IMR-90 (cell line): Measurements from ENCODE around the gene ADAM30. TPM values are rescaled to one million over a fixed set of nuclear protein-coding genes. Genes with fewer than 3 reads are reported as not detected.

ENCODE experiments used
- ATAC-seq: fragments of 200-7000 bp; cut with Tn5 transposase; 2 replicates; pipeline ENCODE4 v1.9.1; 2020; ENCODE audit warnings: low read depth, mild to moderate bottlenecking, moderate library complexity
- BruUV-seq: library from RNA; stranded (reverse); fragments of 400-500 nt; replicated peaks from 2 replicates; lab custom pipeline; 2021; lab: Mats Ljungman, UMichigan
- CTCF ChIA-PET: fragments of 300-600 bp; formaldehyde crosslinking; extraction: SDS; loops from one replicate; lab custom pipeline; 2021; ENCODE audit warnings: antibody characterized with exemption; lab: Yijun Ruan, JAX
- POLR2A ChIA-PET: fragments of 300-600 bp; sonication (Branson Sonifier 250); formaldehyde crosslinking; loops from one replicate; lab custom pipeline; 2022; ENCODE audit warnings: antibody characterized with exemption; ENCODE audit not compliant: unreplicated experiment; lab: Charles Lee
- DNase-seq: peaks from one replicate; pipeline ENCODE4 v3.0.0; 2013
- H2AFZ ChIP-seq: replicated peaks from 2 replicates; pipeline ENCODE3; 2013; ENCODE audit warnings: low read length, mild to moderate bottlenecking; ENCODE audit not compliant: poor library complexity
- H2AK5ac ChIP-seq: 2 replicates; pipeline ENCODE4 v1.6.1; 2013; ENCODE audit warnings: low read depth, low read length, inconsistent platforms
- H2AK9ac ChIP-seq: replicated peaks from 2 replicates; pipeline ENCODE3; 2013; ENCODE audit warnings: mild to moderate bottlenecking, low read depth, low read length, moderate library complexity; ENCODE audit not compliant: poor library complexity
- H2BK120ac ChIP-seq: 2 replicates; pipeline ENCODE4 v1.6.1; 2013; ENCODE audit warnings: low read depth, low read length, inconsistent platforms
- H2BK15ac ChIP-seq: 3 replicates; pipeline ENCODE4 v1.6.1; 2013; ENCODE audit warnings: low read depth, low read length, inconsistent platforms
- H2BK20ac ChIP-seq: 2 replicates; pipeline ENCODE4 v1.6.1; 2013; ENCODE audit warnings: low read depth, mild to moderate bottlenecking, inconsistent platforms, low read length, moderate library complexity
- H2BK5ac ChIP-seq: 2 replicates; pipeline ENCODE4 v1.6.1; 2013; ENCODE audit warnings: mild to moderate bottlenecking, low read depth, low read length, inconsistent platforms; ENCODE audit not compliant: poor library complexity, severe bottlenecking
- H3K14ac ChIP-seq: replicated peaks from 2 replicates; pipeline ENCODE4 v1.6.1; 2013; ENCODE audit warnings: low read depth, low read length, inconsistent platforms
- H3K18ac ChIP-seq: 2 replicates; pipeline ENCODE4 v1.6.1; 2013; ENCODE audit warnings: low read depth, low read length, control low read depth
- H3K23ac ChIP-seq: 2 replicates; pipeline ENCODE4 v1.6.1; 2013; ENCODE audit warnings: low read depth, low read length, inconsistent platforms
- H3K27ac ChIP-seq: 2 replicates; pipeline ENCODE4 v1.5.1; 2013; ENCODE audit warnings: mild to moderate bottlenecking, control low read depth, low read length; ENCODE audit not compliant: insufficient read depth
- H3K27me3 ChIP-seq: 2 replicates; pipeline ENCODE4 v1.6.1; 2013; ENCODE audit warnings: low read length; ENCODE audit not compliant: control insufficient read depth, insufficient read depth
- H3K36me3 ChIP-seq: 2 replicates; pipeline ENCODE4 v1.6.1; 2013; ENCODE audit warnings: low read length, mixed read lengths; ENCODE audit not compliant: control insufficient read depth, insufficient read depth
- H3K4ac ChIP-seq: 2 replicates; pipeline ENCODE4 v1.6.1; 2013; ENCODE audit warnings: low read depth, low read length, inconsistent platforms
- H3K4me1 ChIP-seq: 2 replicates; pipeline ENCODE4 v1.6.1; 2013; ENCODE audit warnings: low read length, mixed read lengths; ENCODE audit not compliant: control insufficient read depth, insufficient read depth
- H3K4me2 ChIP-seq: 2 replicates; pipeline ENCODE4 v1.6.1; 2013; ENCODE audit warnings: low read depth, mild to moderate bottlenecking, control low read depth, low read length, moderate library complexity
- H3K4me3 ChIP-seq: 2 replicates; pipeline ENCODE4 v1.5.1; 2013; ENCODE audit warnings: low read depth, mild to moderate bottlenecking, control low read depth, low read length, moderate library complexity; ENCODE audit not compliant: insufficient read depth
- H3K56ac ChIP-seq: 2 replicates; pipeline ENCODE4 v1.6.1; 2013; ENCODE audit warnings: low read length, inconsistent platforms; ENCODE audit not compliant: insufficient read depth; ENCODE audit errors: extremely low read depth
- H3K79me1 ChIP-seq, 2 experiments: 2 replicates each; pipeline ENCODE4 v1.6.1; 2013; ENCODE audit warnings: low read length in 2 of 2, inconsistent platforms in 1 of 2, low read depth in 1 of 2
- H3K9ac ChIP-seq: 2 replicates; pipeline ENCODE4 v1.6.1; 2013; ENCODE audit warnings: low read depth, low read length, control low read depth
- H3K9me1 ChIP-seq: 2 replicates; pipeline ENCODE4 v1.6.1; 2013; ENCODE audit warnings: low read length, inconsistent platforms; ENCODE audit not compliant: insufficient read depth
- H3K9me3 ChIP-seq: 2 replicates; pipeline ENCODE4 v1.6.1; 2013; ENCODE audit warnings: low read length; ENCODE audit not compliant: control insufficient read depth, insufficient read depth
- H4K20me1 ChIP-seq: 2 replicates; pipeline ENCODE4 v1.6.1; 2013; ENCODE audit warnings: low read length, inconsistent platforms; ENCODE audit not compliant: insufficient read depth
- H4K5ac ChIP-seq: 2 replicates; pipeline ENCODE4 v1.6.1; 2013; ENCODE audit warnings: mild to moderate bottlenecking, low read depth, low read length, control low read depth
- H4K8ac ChIP-seq, 2 experiments: 2 replicates each; pipeline ENCODE4 v1.6.1; 2013; ENCODE audit warnings: low read depth in 2 of 2, low read length in 2 of 2, control low read depth in 1 of 2, inconsistent platforms in 1 of 2
- H4K91ac ChIP-seq: 2 replicates; pipeline ENCODE4 v1.6.1; 2013; ENCODE audit warnings: low read depth, low read length, inconsistent platforms; ENCODE audit not compliant: insufficient read depth
- RAD21 ChIP-seq: IDR thresholded peaks from 2 replicates; pipeline ENCODE4 v1.6.1; 2012; ENCODE audit warnings: low read length, improper control_type of control experiment
- WGBS, 2 experiments: methylation state at CpG; one replicate each; pipeline versions ENCODE4 v1.1.5 to v1.1.7; 2013; ENCODE audit warnings: missing lambda C conversion rate in 2 of 2; ENCODE audit not compliant: insufficient read length in 1 of 2; ENCODE audit errors: extremely low coverage in 2 of 2; 5-methylcytosine and 5-hydroxymethylcytosine counted together
- dilution Hi-C: fragments of 300-500 bp; cut with HindIII; formaldehyde crosslinking; loops from one replicate; pipeline ENCODE4 v1.14.3; 2018; ENCODE audit warnings: low sequenced_read_pairs; ENCODE audit not compliant: unreplicated experiment
- in situ Hi-C: fragments of 300-500 bp; cut with MboI; formaldehyde crosslinking; loops from 3 replicates; pipeline ENCODE4 v1.14.3; 2019; ENCODE audit warnings: low sequenced_read_pairs, inconsistent platforms, mixed read lengths
- intact Hi-C: fragments of 100-400 bp; cut with micrococcal nuclease; formaldehyde crosslinking; loops from 2 replicates; pipeline ENCODE4 v1.10.0; 2022
- polyA plus RNA-seq, 3 experiments: library from polyadenylated mRNA; depleted of rRNA; stranded (reverse); fragments of >200 nt; gene quantifications; 2 replicates each; pipeline ENCODE4 v1.2.3, GENCODE V29; 2012; ENCODE audit warnings: low replicate concordance in 1 of 3
- total RNA-seq: library from RNA; depleted of rRNA; stranded (reverse); fragments of >200 nt; gene quantifications from 2 replicates; pipeline ENCODE4 v1.2.3, GENCODE V29; 2012
- TF ChIP-seq, protein P1 (sequence below): conservative IDR thresholded peaks from 2 replicates; pipeline ENCODE4 v1.5.1; 2012; ENCODE audit warnings: mild to moderate bottlenecking, low read depth, low read length, improper control_type of control experiment

The ADAM30 gene
- total and polyA plus RNA-seq, 2 of the 4 experiments (the other 2 are of a cell fraction), result not detected

DNA sequence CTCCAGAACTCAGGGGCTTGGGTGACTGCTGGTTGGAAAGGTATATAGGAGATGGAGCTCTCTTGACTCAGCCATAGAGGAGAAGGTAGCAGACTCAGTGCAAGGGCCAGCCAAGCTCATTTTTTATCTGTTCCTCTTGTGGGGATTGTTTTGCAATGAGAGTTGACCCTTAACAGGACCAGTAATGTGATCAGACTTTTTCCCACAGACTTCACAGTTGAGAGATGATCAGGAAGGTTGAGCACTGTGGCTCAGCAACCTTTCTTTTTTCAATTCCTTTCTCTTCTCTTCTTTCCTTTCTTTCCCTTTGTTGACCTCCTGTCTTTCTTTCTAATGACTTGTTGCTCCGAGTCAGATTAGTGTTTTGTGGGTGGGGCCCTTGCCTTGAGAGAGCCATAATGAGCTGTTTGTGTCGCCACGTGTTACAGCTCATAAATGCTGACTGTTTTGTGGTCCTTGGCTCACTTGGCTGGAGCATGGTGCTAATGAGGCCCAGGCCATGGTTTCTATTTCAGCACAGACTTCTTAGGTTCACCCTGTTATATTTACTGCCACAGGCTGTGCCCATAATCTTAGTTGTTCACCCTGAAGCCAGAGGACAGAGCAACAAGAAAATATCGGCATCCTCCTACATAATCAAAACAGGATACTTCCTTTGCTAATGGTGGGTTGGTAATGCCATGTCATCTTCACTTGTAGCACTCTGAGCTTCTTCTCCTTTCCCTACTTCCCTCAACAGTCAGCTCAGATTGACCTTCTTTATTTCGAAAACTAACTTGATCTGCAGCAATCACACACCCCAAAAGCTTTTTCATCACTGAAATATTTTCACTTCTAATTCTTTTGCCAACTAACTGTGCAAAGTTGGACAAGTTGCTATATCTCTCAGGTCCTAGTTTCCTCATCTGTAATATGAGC lies 13.9 kb downstream of the ADAM30 start:
- H3K9ac ChIP-seq, result no peak overlapping the region
- no peak overlapping the region for H3K56ac ChIP-seq
- no peaks in the 10 kb centered on the region for H3K9me3 ChIP-seq
- no TSS peak for BruUV-seq
- H3K4me3 ChIP-seq, result no peak overlapping the region
- DNase-seq (peak; percentile 27), ATAC-seq (no peak)
- H3K27me3 ChIP-seq, result peaks cover 2% of the 10 kb centered on the region; the same call in 1 of the 2 replicates
- H3K4ac ChIP-seq, result no peak overlapping the region
- no peaks in the 10 kb centered on the region for H3K79me1 ChIP-seq
- no peak overlapping the region for H4K5ac ChIP-seq
- H3K14ac ChIP-seq, result no peak overlapping the region
- H2BK20ac ChIP-seq, result no peak overlapping the region
- H2AK9ac ChIP-seq, result no peak overlapping the region
- in situ Hi-C loops, result no loop called here
- peaks cover 2% of the 10 kb centered on the region for H3K4me1 ChIP-seq
- H2AFZ ChIP-seq, result no peak overlapping the region
- no peak overlapping the region for H3K18ac ChIP-seq
- no peak overlapping the region for H4K91ac ChIP-seq
- H3K36me3 ChIP-seq, result no peaks in the 10 kb centered on the region
- dilution Hi-C loops, result no loop called here
- no peak overlapping the region for H2AK5ac ChIP-seq
- H2BK15ac ChIP-seq, result no peak overlapping the region
- POLR2A ChIA-PET, result no interaction called here
- CTCF ChIA-PET, result interaction anchor here (1.5 to 1.8 kb wide), 2 partner anchors 12 to 15 kb away, joined by 3 to 5 read pairs; no protein-coding TSS in a partner anchor
- no peak overlapping the region for H3K23ac ChIP-seq
- H3K9me1 ChIP-seq, result no peaks in the 10 kb centered on the region
- H2BK120ac ChIP-seq, result no peak overlapping the region
- whole genome bisulfite sequencing, 2 experiments, result 67% methylated on average over 1 of the region's 5 CpGs; no CpG with 5 or more reads in 1 of the 2 experiments
- no peak overlapping the region for H4K8ac ChIP-seq
- H4K20me1 ChIP-seq, result no peaks in the 10 kb centered on the region
- intact Hi-C loops, result no loop called here
- no peak overlapping the region for H2BK5ac ChIP-seq
- H3K27ac ChIP-seq, result no peak overlapping the region
- no peak overlapping the region for H3K4me2 ChIP-seq
- TF ChIP-seq RAD21, result no peak
- TF ChIP-seq, protein P1, sequence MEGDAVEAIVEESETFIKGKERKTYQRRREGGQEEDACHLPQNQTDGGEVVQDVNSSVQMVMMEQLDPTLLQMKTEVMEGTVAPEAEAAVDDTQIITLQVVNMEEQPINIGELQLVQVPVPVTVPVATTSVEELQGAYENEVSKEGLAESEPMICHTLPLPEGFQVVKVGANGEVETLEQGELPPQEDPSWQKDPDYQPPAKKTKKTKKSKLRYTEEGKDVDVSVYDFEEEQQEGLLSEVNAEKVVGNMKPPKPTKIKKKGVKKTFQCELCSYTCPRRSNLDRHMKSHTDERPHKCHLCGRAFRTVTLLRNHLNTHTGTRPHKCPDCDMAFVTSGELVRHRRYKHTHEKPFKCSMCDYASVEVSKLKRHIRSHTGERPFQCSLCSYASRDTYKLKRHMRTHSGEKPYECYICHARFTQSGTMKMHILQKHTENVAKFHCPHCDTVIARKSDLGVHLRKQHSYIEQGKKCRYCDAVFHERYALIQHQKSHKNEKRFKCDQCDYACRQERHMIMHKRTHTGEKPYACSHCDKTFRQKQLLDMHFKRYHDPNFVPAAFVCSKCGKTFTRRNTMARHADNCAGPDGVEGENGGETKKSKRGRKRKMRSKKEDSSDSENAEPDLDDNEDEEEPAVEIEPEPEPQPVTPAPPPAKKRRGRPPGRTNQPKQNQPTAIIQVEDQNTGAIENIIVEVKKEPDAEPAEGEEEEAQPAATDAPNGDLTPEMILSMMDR, result no peak
